Activated CD8-positive, alpha-beta T cell treated with anti-CD3 and anti-CD28 coated beads for 36 hours (primary cell): ENCODE results near the gene CFAP20. TPM values are rescaled to one million over a fixed set of nuclear protein-coding genes. Genes with fewer than 3 reads are reported as not detected.
A peak's percentile ranks its signal among the peaks of the same experiment; 100 is the strongest.
"Not testable (repeated sequence)": the region's sequence is repeated elsewhere in the genome, so short reads cannot be mapped to it uniquely, and the experiment has no call there.

Experiments used
- ATAC-seq: fragments of 200-7000 bp; cut with Tn5 transposase; one replicate; pipeline ENCODE4 v1.10.0; 2021; ENCODE audit warnings: mild to moderate bottlenecking, moderate library complexity
- CTCF ChIA-PET: fragments of 350-600 bp; sonication (Branson Sonifier 250); formaldehyde crosslinking; loops from one replicate; lab custom pipeline; 2021; ENCODE audit warnings: antibody characterized with exemption; lab: Charles Lee
- POLR2A ChIA-PET: fragments of 350-600 bp; sonication (Branson Sonifier 250); formaldehyde crosslinking; loops from one replicate; lab custom pipeline; 2021; ENCODE audit warnings: antibody characterized with exemption; lab: Charles Lee
- DNase-seq: peaks from one replicate; pipeline ENCODE4 v3.0.0-alpha.2; 2020
- H3K27ac Mint-ChIP-seq: one replicate; pipeline ENCODE4 v1.8.0; 2021; ENCODE audit warnings: mild to moderate bottlenecking, mixed read lengths
- H3K27me3 Mint-ChIP-seq: one replicate; pipeline ENCODE4 v1.8.0; 2021; ENCODE audit warnings: mixed read lengths
- H3K36me3 Mint-ChIP-seq: one replicate; pipeline ENCODE4 v1.8.0; 2021; ENCODE audit warnings: low read depth, mixed read lengths
- H3K4me1 Mint-ChIP-seq: one replicate; pipeline ENCODE4 v1.8.0; 2021; ENCODE audit warnings: low read depth, mixed read lengths
- H3K4me3 Mint-ChIP-seq: one replicate; pipeline ENCODE4 v1.8.0; 2021; ENCODE audit warnings: mild to moderate bottlenecking, moderate library complexity, mixed read lengths
- H3K9me3 Mint-ChIP-seq: one replicate; pipeline ENCODE4 v1.8.0; 2021; ENCODE audit warnings: mixed read lengths
- CTCF ChIP-seq: fragments of 200-600 bp; IDR thresholded peaks from one replicate; pipeline ENCODE4 v1.8.0; 2022; ENCODE audit warnings: antibody characterized with exemption, mild to moderate bottlenecking
- intact Hi-C: fragments of 100-400 bp; cut with micrococcal nuclease; formaldehyde crosslinking; loops from one replicate; pipeline ENCODE4 v1.10.0; 2022
- total RNA-seq, 2 experiments: library from RNA; stranded (reverse); gene quantifications; one replicate each; pipeline ENCODE4 v1.2.3, GENCODE V29; 2021

CFAP20 gene
- total RNA-seq, 2 experiments from 2014 or later = 36.5 to 40.4 TPM

GRCh38 chr16:58094791-58095574, 34.2 kb downstream of the CFAP20 start:
- no peaks in the 10 kb centered on the region for H3K4me1 Mint-ChIP-seq
- ChIA-PET POLR2A (no interaction called here), CTCF (interaction anchor here (0.7 to 3.0 kb wide), 2 partner anchors 11 to 1694 kb away, joined by 3 to 13 read pairs; no protein-coding TSS in a partner anchor)
- no peak for ATAC-seq
- DNase-seq = peak; percentile 21
- intact Hi-C loops = no loop called here
- no peak for TF ChIP-seq CTCF
- peaks cover 2% of the 10 kb centered on the region for H3K27me3 Mint-ChIP-seq
- no peaks in the 10 kb centered on the region for H3K9me3 Mint-ChIP-seq
- H3K36me3 Mint-ChIP-seq = no peaks in the 10 kb centered on the region
- H3K27ac Mint-ChIP-seq = no peak overlapping the region
- no peak overlapping the region for H3K4me3 Mint-ChIP-seq

- Mint-ChIP-seq H3K4me3 (no peak overlapping the region), H3K9me3 (no peaks in the 10 kb centered on the region), H3K27me3 (peaks cover 2% of the 10 kb centered on the region), H3K36me3 (no peaks in the 10 kb centered on the region), H3K27ac (no peak overlapping the region), H3K4me1 (no peaks in the 10 kb centered on the region)
- ChIA-PET CTCF (no interaction called here), POLR2A (no interaction called here)
- ATAC-seq (no peak), DNase-seq (no peak)
- TF ChIP-seq CTCF = no peak
- intact Hi-C loops = no loop called here
Observed at GRCh38 chr16:58094026-58094425, 35.2 kb downstream of the CFAP20 start.

DNA sequence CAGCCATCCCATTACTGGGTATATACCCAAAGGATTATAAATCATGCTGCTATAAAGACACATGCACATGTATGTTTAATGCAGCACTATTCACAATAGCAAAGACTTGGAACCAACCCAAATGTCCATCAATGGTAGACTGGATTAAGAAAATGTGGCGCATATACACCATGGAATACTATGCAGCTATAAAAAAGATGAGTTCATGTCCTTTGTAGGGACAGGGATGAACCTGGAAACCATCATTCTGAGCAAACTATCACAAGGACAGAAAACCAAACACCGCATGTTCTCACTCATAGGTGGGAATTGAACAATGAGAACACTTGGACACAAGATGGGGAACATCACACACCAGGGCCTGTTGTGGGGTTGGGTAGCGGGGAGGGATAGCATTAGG, 38.8 kb downstream of the CFAP20 start:
- POLR2A ChIA-PET, intact Hi-C loops, H3K27me3 Mint-ChIP-seq, ATAC-seq, H3K36me3 Mint-ChIP-seq, CTCF ChIA-PET, H3K4me1 Mint-ChIP-seq, H3K9me3 Mint-ChIP-seq, DNase-seq, H3K4me3 Mint-ChIP-seq, H3K27ac Mint-ChIP-seq: not testable (repeated sequence)

DNA sequence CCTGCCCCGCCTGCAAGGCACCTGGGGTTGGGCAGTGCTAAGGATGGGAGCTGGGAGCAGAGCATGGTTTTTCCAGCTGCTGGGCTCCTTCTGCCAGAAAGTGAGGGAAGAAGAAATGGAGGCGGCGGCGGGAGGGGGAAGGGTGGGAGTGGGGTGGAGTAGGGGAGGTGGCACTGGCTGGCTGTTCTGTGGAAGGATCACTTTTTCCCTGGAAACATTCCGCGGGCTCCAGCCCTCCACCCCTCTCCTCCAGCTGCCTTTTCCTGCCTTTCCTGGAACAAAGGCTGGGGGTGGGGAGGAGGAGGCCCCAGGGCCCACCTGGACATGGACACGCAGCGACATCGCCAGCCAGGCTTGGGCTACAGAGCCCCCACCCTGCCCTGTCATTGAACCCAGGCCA, 41.1 kb downstream of the CFAP20 start:
- ChIA-PET POLR2A (interaction anchor here (1.0 kb wide), 1 partner anchor 12 kb away, joined by 3 read pairs; no protein-coding TSS in a partner anchor), CTCF (no interaction called here)
- H3K27me3 Mint-ChIP-seq = no peaks in the 10 kb centered on the region
- no peak overlapping the region for H3K27ac Mint-ChIP-seq
- no peaks in the 10 kb centered on the region for H3K36me3 Mint-ChIP-seq
- no peaks in the 10 kb centered on the region for H3K9me3 Mint-ChIP-seq
- no peak for ATAC-seq
- TF ChIP-seq CTCF = no peak
- intact Hi-C loops = no loop called here
- DNase-seq = no peak
- no peaks in the 10 kb centered on the region for H3K4me1 Mint-ChIP-seq
- no peak overlapping the region for H3K4me3 Mint-ChIP-seq

DNA sequence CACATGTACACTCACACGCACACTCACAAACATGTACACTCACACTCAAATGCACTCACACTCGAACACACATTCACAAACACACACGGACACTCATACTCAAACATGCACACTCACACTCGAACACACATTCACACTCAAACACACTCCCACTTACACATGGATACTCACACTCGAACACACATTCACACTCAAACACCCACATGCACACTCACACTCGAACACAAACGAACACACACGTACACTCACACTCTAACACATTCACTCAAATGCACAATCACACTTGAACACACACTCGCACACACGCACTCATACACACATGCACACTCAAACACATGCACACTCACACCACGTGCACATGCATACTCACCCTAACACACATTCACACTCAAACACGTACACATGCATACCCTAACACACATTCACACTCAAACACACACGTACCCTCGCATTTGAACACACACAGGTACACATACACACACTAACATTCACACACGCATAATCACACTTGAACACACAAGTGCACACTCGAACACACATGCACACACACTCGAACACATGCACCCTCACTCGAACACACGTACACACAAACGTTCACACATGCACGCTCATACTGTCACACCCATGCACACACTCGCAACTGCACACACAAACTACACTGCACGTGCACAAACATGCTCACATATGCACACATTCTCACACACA, 41.8 kb downstream of the CFAP20 start:
- Mint-ChIP-seq H3K9me3 (no peaks in the 10 kb centered on the region), H3K27me3 (peaks cover 1% of the 10 kb centered on the region), H3K4me1 (no peaks in the 10 kb centered on the region), H3K4me3 (no peak overlapping the region), H3K36me3 (no peaks in the 10 kb centered on the region), H3K27ac (no peak overlapping the region)
- DNase-seq = no peak
- no peak for ATAC-seq
- ChIA-PET CTCF (no interaction called here), POLR2A (interaction anchor here (1.0 kb wide), 1 partner anchor 12 kb away, joined by 3 read pairs; no protein-coding TSS in a partner anchor)
- intact Hi-C loops = no loop called here
- no peak for TF ChIP-seq CTCF
